OCI-LY3 (cell line): Measurements from ENCODE around the gene AKAP14.
"Not testable (repeated sequence)": the region's sequence is repeated elsewhere in the genome, so short reads cannot be mapped to it uniquely, and the experiment has no call there.

Experiments
- H2AFZ ChIP-seq: fragments of 200-600, 300-600 bp; shearing (Covaris generic); 2 replicates; pipeline ENCODE4 v1.6.0; 2014; ENCODE audit warnings: antibody characterized with exemption, low read depth, low read length
- H3K27ac ChIP-seq: fragments of 200-600, 300-600 bp; sonication (generic); 2 replicates; pipeline ENCODE4 v1.5.1; 2014; ENCODE audit warnings: mild to moderate bottlenecking, low read length, moderate library complexity, mixed read lengths
- H3K27me3 ChIP-seq: fragments of 200-600, 300-600 bp; sonication (generic); 2 replicates; pipeline ENCODE4 v1.6.1; 2014; ENCODE audit warnings: low read depth, low read length, mixed read lengths
- H3K36me3 ChIP-seq: fragments of 200-600, 300-600 bp; sonication (generic); replicated peaks from 2 replicates; pipeline ENCODE3; 2014; ENCODE audit warnings: low read depth, low read length, mixed read lengths
- H3K4me1 ChIP-seq: fragments of 300-600, 200-600 bp; sonication (generic); 2 replicates; pipeline ENCODE4 v1.6.1; 2014; ENCODE audit warnings: low read length, mixed read lengths
- H3K4me2 ChIP-seq: fragments of 200-600, 300-600 bp; sonication (generic); 2 replicates; pipeline ENCODE4 v1.6.1; 2014; ENCODE audit warnings: low read length, mixed read lengths
- H3K4me3 ChIP-seq: fragments of 300-600, 200-600 bp; sonication (generic); 2 replicates; pipeline ENCODE4 v1.5.1; 2014; ENCODE audit warnings: antibody characterized with exemption, mild to moderate bottlenecking, low read length, moderate library complexity
- H3K79me2 ChIP-seq: fragments of 300-600, 200-600 bp; shearing (Covaris generic); 2 replicates; pipeline ENCODE4 v1.6.1; 2014; ENCODE audit warnings: mild to moderate bottlenecking, low read length, mixed read lengths
- H3K9ac ChIP-seq: fragments of 300-600, 200-600 bp; shearing (Covaris generic); 2 replicates; pipeline ENCODE4 v1.6.0; 2014; ENCODE audit warnings: mild to moderate bottlenecking, low read length, moderate library complexity
- H3K9me3 ChIP-seq: fragments of 200-600, 300-600 bp; shearing (Covaris generic); 2 replicates; pipeline ENCODE4 v1.6.1; 2014; ENCODE audit warnings: low read length, mixed read lengths; ENCODE audit not compliant: insufficient read depth
- H4K20me1 ChIP-seq: fragments of 200-600, 300-600 bp; sonication (generic); 2 replicates; pipeline ENCODE4 v1.6.1; 2016; ENCODE audit warnings: low read length, mixed read lengths; ENCODE audit not compliant: insufficient read depth
- CTCF ChIP-seq: fragments of 200-600, 300-600 bp; sonication (generic); IDR thresholded peaks from 2 replicates; pipeline ENCODE4 v1.5.1; 2014; ENCODE audit warnings: antibody characterized with exemption, low read length, low read depth
- EZH2phosphoT487 ChIP-seq: fragments of 200-600 bp; shearing (Covaris generic); IDR thresholded peaks from 2 replicates; pipeline ENCODE4 v1.6.1; 2018; ENCODE audit warnings: antibody characterized with exemption, mixed run types, low read depth

The AKAP14 gene

GRCh38 chrX:119919835-119920585 lies 24.3 kb downstream of the AKAP14 start:
- no peaks in the 10 kb centered on the region for H3K27me3 ChIP-seq
- H4K20me1 ChIP-seq = no peaks in the 10 kb centered on the region
- H3K9ac ChIP-seq = no peak overlapping the region
- no peaks in the 10 kb centered on the region for H3K36me3 ChIP-seq
- no peak overlapping the region for H2AFZ ChIP-seq
- no peak overlapping the region for H3K4me2 ChIP-seq
- no peak for TF ChIP-seq CTCF
- no peak for TF ChIP-seq EZH2phosphoT487
- no peaks in the 10 kb centered on the region for H3K79me2 ChIP-seq
- no peak overlapping the region for H3K27ac ChIP-seq
- no peak overlapping the region for H3K4me3 ChIP-seq
- no peaks in the 10 kb centered on the region for H3K4me1 ChIP-seq
- H3K9me3 ChIP-seq = no peaks in the 10 kb centered on the region

- H3K4me1 ChIP-seq, H3K4me2 ChIP-seq, H3K9ac ChIP-seq, H3K4me3 ChIP-seq, H3K27ac ChIP-seq, H3K9me3 ChIP-seq, H3K36me3 ChIP-seq, H3K79me2 ChIP-seq, H4K20me1 ChIP-seq, H3K27me3 ChIP-seq, H2AFZ ChIP-seq: not testable (repeated sequence)
These were observed 26.7 kb downstream of the AKAP14 start for GRCh38 chrX:119922391-119922790.

GRCh38 chrX:119935215-119935874 lies 39.7 kb downstream of the AKAP14 start:
- Histone ChIP-seq H3K9ac (no peak overlapping the region), H2AFZ (no peak overlapping the region), H3K79me2 (no peaks in the 10 kb centered on the region), H3K36me3 (peaks cover 23% of the 10 kb centered on the region), H3K27ac (no peak overlapping the region), H3K9me3 (no peaks in the 10 kb centered on the region), H4K20me1 (no peaks in the 10 kb centered on the region), H3K4me2 (no peak overlapping the region), H3K4me3 (no peak overlapping the region), H3K27me3 (no peaks in the 10 kb centered on the region), H3K4me1 (no peaks in the 10 kb centered on the region)
- TF ChIP-seq CTCF (no peak), EZH2phosphoT487 (no peak)

DNA sequence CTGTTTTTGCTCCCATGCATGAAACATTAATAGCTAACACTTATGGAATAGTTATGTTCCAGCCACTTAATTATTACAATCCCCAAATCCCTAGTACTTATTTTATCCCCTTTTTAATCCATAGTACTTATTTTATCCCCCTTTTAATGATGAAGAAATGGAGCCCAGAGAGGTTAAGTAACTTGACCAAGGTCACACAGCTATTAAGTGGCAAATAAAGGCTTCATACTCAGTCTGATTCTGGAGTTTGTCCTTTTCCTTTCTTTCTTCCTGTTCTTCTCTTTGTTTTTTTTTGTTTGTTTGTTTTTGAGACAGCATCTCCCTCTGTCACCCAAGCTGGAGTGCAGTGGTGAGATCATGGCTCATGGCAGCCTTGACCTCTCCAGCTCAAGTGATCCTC lies 45.6 kb downstream of the AKAP14 start:
- H3K27ac ChIP-seq = no peak overlapping the region
- H3K79me2 ChIP-seq = peaks cover 25% of the 10 kb centered on the region
- H4K20me1 ChIP-seq = peaks cover 3% of the 10 kb centered on the region; the same call in 1 of the 2 replicates
- no peak for TF ChIP-seq EZH2phosphoT487
- no peak for TF ChIP-seq CTCF
- H3K9me3 ChIP-seq = no peaks in the 10 kb centered on the region
- H2AFZ ChIP-seq = no peak overlapping the region
- H3K4me1 ChIP-seq = peaks cover 12% of the 10 kb centered on the region
- no peaks in the 10 kb centered on the region for H3K27me3 ChIP-seq
- H3K4me2 ChIP-seq = no peak overlapping the region
- H3K36me3 ChIP-seq = peaks cover 7% of the 10 kb centered on the region
- no peak overlapping the region for H3K4me3 ChIP-seq
- H3K9ac ChIP-seq = no peak overlapping the region
